ELR (cell line): Measurements from ENCODE around the gene PGA5.
"Not testable (repeated sequence)": the region's sequence is repeated elsewhere in the genome, so short reads cannot be mapped to it uniquely, and the experiment has no call there.

Source experiments
- DNase-seq: peaks from one replicate; pipeline ENCODE4 v3.0.0-alpha.2; 2015; ENCODE audit warnings: low read depth

Gene PGA5

GRCh38 chr11:61240875-61241274 lies at the start of gene PGA5:
TSS of gene PGA5 (plus strand) at chr11:61241175. CDS start at chr11:61241227, 52 bp downstream.
- DNase-seq = not testable (repeated sequence)

- no peak for DNase-seq
Observed at GRCh38 chr11:61193596-61193995, 47.4 kb upstream of the PGA5 start.

- no peak for DNase-seq
Observed at GRCh38 chr11:61194169-61194671, 46.8 kb upstream of the PGA5 start.

- no peak for DNase-seq
Observed at GRCh38 chr11:61194981-61195695, 45.8 kb upstream of the PGA5 start.

GRCh38 chr11:61195719-61196118 lies 45.3 kb upstream of the PGA5 start:
- DNase-seq = no peak

GRCh38 chr11:61198361-61198760 lies 42.6 kb upstream of the PGA5 start:
- DNase-seq = no peak

GRCh38 chr11:61198948-61199523 lies 41.9 kb upstream of the PGA5 start:
- no peak for DNase-seq

GRCh38 chr11:61201476-61201875 lies 39.5 kb upstream of the PGA5 start:
- DNase-seq = no peak

- DNase-seq = not testable (repeated sequence)
Observed at GRCh38 chr11:61202950-61203746, 37.8 kb upstream of the PGA5 start, which contains the start of gene PGA3. TSS of gene PGA3 (plus strand) at chr11:61203515. CDS start at chr11:61203565, 50 bp downstream.

GRCh38 chr11:61203873-61204272 lies 37.1 kb upstream of the PGA5 start:
- not testable (repeated sequence) for DNase-seq

- DNase-seq = not testable (repeated sequence)
Observed at GRCh38 chr11:61204502-61205059, 36.4 kb upstream of the PGA5 start.

- not testable (repeated sequence) for DNase-seq
Observed at GRCh38 chr11:61207636-61208310, 33.2 kb upstream of the PGA5 start.

GRCh38 chr11:61210629-61211028 lies 30.3 kb upstream of the PGA5 start:
- DNase-seq = not testable (repeated sequence)

- not testable (repeated sequence) for DNase-seq
Observed at GRCh38 chr11:61211327-61211952, 29.5 kb upstream of the PGA5 start.

- DNase-seq = not testable (repeated sequence)
Observed at GRCh38 chr11:61212202-61212601, 28.8 kb upstream of the PGA5 start.

GRCh38 chr11:61213711-61214324 lies 27.2 kb upstream of the PGA5 start:
- DNase-seq = not testable (repeated sequence)

- not testable (repeated sequence) for DNase-seq
Observed at GRCh38 chr11:61218306-61218705, 22.7 kb upstream of the PGA5 start.

GRCh38 chr11:61219016-61219415 lies 22.0 kb upstream of the PGA5 start:
- not testable (repeated sequence) for DNase-seq

- DNase-seq = not testable (repeated sequence)
Observed at GRCh38 chr11:61222047-61222446, 18.9 kb upstream of the PGA5 start, which contains the start of gene PGA4. TSS of gene PGA4 (plus strand) at chr11:61222347. CDS start at chr11:61222401, 54 bp downstream.

- DNase-seq = not testable (repeated sequence)
Observed at GRCh38 chr11:61222692-61223091, 18.3 kb upstream of the PGA5 start.
